Aortic smooth muscle cell (primary cell): ENCODE measurements around the gene ASPG. TPM values are rescaled to one million over a fixed set of nuclear protein-coding genes. Genes with fewer than 3 reads are reported as not detected.

Source experiments
- total RNA-seq: library from RNA; depleted of rRNA; stranded (reverse); fragments of >200 nt; gene quantifications from 2 replicates; pipeline ENCODE4 v1.2.3, GENCODE V29; 2014

Gene ASPG
- total RNA-seq = not detected in 2 replicates

GRCh38 chr14:104085032-104085888, at the start of gene ASPG:
ASPG (plus strand) TSS chr14:104085700; CDS start chr14:104085771, 71 bp downstream.

GRCh38 chr14:104138098-104138717, 52.7 kb downstream of the ASPG start, which contains the start of gene KIF26A:
KIF26A (plus strand) TSS chr14:104138587; CDS start chr14:104138723, 136 bp downstream.

Other genes with a start within 250 kb of the ASPG start
- 1.8 and 3.6 TPM in 2 replicates for gene PPP1R13B, start 238.1 kb upstream of the ASPG start, total RNA-seq
- gene TDRD9, start 157.2 kb upstream of the ASPG start, total RNA-seq = 0.26 and 1.6 TPM in 2 replicates
- not detected in 2 replicates for gene RD3L, start 143.2 kb upstream of the ASPG start, total RNA-seq
- gene KIF26A, start 52.9 kb downstream of the ASPG start, total RNA-seq = 0.06 and 0.40 TPM in 2 replicates